A172 (cell line): ENCODE measurements around the gene EPHB1. TPM values are rescaled to one million over a fixed set of nuclear protein-coding genes. Genes with fewer than 3 reads are reported as not detected.
"Not testable (repeated sequence)": the region's sequence is repeated elsewhere in the genome, so short reads cannot be mapped to it uniquely, and the experiment has no call there.

Experiments
- DNase-seq: peaks from one replicate; pipeline ENCODE4 v3.0.0-alpha.2; 2015; ENCODE audit warnings: low spot score
- total RNA-seq: library from RNA; depleted of rRNA; stranded (reverse); fragments of >200 nt; shearing (Covaris generic); gene quantifications from 2 replicates; pipeline ENCODE4 v1.2.3, GENCODE V29; 2014

The EPHB1 gene
- total RNA-seq, 1 experiment from 2014 or later, result not detected

DNA sequence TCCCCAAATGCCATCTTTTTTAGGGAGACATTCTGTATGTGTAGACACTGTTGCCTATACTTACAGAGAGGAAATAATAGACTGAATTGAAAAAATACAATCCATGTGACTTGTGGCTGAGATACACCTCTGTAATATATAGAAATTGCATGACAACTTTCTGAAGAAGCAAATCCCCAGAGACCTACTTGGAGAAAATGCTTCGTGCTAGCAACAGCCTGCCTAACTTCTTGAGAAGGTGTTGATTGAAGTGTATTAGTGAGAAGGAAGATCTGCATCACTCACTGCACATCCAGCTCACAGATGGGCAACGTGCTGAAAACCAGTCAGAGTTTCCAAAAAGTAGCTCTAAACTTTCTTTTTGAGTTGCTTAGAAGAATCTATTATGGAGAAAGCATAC is 404.1 kb downstream of the EPHB1 start:
- DNase-seq, result no peak

DNA sequence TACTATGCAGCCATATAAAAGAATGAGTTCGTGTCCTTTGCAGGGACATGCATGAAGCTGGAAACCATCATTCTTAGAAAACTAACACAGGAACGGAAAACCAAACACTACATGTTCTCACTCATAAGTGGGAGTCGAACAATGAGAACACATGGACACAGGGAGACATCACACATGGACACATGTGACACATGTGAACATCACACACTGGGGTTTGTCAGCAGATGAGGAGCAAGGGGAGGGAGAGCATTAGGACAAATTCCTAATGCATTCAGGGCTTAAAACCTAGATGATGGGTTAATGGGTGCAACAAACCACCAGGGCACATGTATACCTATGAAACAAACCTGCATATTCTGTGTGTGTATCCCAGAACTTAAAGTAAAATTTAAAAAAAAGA is 408.0 kb downstream of the EPHB1 start:
- no peak for DNase-seq

DNA sequence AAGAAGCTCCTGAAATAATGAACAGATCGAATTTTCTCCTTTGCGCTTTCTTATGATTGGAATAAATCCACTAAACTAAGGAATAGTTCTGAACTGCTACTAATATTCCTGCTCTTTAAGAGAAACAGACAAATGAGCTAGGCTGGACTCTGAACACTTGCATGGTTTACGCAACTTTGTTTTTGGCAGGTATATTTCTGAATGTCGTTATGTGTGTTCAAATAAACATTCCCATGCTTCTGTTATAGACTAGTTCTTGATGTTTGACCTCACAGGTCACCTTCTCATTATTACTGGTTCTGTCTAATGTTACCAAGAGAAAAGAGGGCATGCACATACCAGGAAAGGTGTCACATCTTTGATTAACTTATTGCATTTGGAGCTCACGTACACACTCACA is 418.2 kb downstream of the EPHB1 start:
- DNase-seq, result no peak

- DNase-seq, result no peak
These were observed 418.8 kb downstream of the EPHB1 start for GRCh38 chr3:135213822-135214221.

GRCh38 chr3:135214400-135214799 is 419.3 kb downstream of the EPHB1 start:
- no peak for DNase-seq

- DNase-seq, result no peak
These were observed 420.5 kb downstream of the EPHB1 start for GRCh38 chr3:135215516-135215915.

DNA sequence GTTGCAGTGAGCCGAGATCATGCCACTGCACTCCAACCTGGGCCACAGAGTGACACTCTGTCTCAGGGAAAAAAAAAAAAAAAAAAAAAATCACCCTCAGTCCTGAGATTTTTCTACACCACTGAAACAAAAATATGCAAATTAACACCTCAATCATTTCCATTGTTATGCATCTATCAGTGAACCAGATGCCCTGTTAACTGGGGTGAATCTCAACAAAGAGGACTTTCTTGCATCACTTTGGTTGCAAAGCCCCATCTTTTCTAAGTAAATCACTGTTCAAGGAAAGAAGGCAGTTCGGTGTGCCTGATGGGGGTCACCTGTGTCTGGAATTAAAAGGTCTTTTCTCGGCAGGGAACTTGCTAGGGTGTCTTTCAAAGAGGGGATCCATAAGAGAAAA is 421.6 kb downstream of the EPHB1 start:
- no peak for DNase-seq

DNA sequence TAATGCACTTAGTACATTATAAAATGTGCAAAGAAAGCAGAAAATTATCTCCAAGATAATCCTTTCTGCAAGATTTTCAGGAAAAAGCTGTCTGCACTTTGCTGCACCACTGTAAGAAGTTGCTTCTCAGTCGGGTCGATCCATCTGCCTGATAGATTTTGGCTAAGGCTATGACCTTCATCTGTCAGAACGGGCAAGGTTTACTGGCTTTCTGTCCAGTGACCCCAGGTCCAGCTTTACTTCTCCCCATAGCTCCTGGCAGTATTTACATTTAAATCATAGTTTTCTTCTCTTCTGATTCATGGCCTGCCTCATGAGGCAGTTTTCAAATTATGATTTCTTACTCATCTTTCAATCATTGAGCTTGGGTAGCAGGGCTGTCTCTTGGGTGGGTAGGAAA is 422.7 kb downstream of the EPHB1 start:
- DNase-seq, result no peak

GRCh38 chr3:135218304-135218703 is 423.2 kb downstream of the EPHB1 start:
- DNase-seq, result no peak

DNA sequence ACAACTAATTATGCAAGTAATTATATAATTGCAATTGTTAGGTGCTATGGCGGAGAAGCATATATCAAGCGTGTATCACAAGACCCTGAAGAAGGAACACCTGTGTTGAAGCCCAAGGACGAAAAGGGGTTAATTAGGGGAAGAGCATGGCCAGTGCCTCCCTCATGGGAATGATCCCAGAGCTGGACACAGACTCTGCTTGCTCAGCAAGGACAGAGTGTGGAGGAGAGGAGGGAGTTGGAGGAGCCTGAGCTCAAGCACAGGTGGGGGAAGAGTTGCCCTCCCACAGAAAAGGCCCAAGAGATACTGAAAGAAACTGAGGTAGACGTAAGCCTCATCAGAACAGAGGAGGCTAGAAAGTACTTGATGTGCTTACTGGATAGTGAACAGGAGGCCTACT is 423.7 kb downstream of the EPHB1 start:
- DNase-seq, result no peak

GRCh38 chr3:135224815-135225362 is 429.8 kb downstream of the EPHB1 start:
- no peak for DNase-seq

- DNase-seq, result no peak
These were observed 431.0 kb downstream of the EPHB1 start for GRCh38 chr3:135226057-135226456.

- DNase-seq, result no peak
These were observed 433.1 kb downstream of the EPHB1 start for GRCh38 chr3:135228201-135228600.

GRCh38 chr3:135229018-135229495 is 434.0 kb downstream of the EPHB1 start:
- DNase-seq, result no peak

DNA sequence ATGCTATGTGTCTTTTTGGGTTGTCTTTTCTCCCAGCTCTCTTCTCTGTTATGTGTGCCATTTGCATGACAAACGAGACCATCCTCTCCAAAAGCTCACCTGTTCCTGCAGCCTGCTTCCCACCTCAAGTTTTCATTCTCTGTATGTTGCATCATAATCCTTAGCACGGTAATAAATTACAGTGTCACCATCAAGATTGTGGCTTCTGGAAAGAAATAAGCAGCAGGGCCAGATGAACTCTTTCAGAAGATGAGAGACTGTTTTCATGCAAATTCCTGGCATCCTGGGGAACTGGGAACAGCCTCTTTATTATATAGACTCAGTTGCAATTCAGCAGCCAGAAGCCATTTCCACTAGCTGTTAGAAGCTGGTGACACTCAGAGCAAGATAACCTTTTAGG is 436.7 kb downstream of the EPHB1 start:
- DNase-seq, result no peak

DNA sequence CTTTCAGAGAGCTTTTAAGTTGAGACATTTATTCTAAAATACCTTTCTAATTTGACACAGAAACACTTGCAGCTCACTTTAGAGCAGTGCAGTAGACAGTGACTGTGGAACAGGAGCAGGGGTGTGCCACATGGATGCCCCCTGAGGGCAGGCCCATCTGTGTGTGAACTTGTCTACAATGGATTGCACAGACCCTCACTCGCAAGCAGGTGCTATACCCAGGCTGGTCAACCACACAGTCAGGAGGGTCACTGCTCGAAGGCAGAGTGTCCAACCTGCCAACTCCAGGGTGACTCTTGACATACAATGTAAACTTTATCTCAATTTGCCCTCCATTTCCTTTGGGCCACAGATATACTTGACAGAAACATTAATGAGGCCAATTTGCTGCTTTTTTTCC is 437.2 kb downstream of the EPHB1 start:
- no peak for DNase-seq

- DNase-seq, result not testable (repeated sequence)
These were observed 438.4 kb downstream of the EPHB1 start for GRCh38 chr3:135233476-135233875.

GRCh38 chr3:135235541-135235940 is 440.5 kb downstream of the EPHB1 start:
- DNase-seq, result no peak

DNA sequence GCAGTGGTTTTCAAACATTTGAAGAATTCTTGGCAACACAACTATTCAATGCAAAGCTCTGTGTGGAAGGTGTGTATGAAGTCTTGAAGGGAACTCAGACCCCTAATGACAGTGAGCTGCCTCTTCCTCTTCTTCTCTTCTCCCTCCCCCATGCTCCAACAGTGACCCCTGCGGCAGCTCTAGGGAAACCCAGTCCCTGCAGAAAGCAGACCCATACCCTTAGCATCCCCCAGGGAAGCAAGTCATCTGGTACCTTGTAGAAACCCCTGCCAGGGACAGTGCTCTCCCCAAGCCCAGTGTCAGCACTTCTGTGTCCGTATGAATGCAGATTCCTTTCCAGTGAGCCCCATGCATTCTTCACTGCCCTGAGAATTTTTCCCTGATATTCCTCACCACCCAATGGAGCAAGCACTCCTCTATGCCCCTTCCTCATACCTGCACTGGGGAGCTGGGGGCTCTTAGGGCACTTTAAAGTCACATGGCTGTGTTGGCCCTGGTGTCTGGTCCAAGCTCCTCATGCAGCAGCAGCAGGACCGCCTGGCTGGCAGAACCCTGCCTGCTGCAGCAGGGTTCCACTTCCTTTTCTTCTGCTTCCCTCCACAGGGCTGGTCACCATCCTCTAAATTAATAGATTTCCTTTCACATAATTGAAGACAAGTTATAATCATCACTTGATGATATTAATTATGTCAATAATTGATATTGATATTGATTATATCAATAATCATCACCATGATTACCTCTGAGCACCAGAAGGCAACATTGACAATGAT is 442.5 kb downstream of the EPHB1 start:
- no peak for DNase-seq

DNA sequence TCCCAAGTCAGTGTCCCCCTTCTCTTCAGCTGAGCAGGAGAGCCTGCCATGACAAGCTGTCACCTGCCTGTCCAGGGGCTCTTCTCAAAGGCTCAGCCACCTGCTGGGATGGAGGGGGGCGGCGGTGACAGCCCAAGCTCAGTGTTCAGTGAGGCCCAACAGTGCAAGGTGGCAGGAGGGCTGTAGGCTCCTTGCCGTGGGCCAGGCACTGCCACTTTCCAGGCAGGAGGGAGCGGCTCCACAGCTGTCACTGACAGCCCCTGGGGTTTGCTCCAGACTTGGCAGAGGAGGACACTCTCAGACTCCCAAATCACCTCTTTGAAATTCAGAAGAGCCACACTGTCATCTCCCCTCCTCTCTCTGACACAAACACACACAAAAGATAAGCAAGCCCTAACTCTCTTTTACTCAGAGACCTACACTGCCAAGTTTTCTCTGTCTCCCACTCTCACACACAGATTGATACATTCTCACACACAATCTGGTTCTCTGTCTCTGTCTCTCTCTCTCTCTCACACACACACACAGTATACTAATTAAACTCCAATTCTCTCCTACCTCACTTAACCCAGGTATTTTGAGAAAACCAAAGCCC is 443.3 kb downstream of the EPHB1 start:
- no peak for DNase-seq

DNA sequence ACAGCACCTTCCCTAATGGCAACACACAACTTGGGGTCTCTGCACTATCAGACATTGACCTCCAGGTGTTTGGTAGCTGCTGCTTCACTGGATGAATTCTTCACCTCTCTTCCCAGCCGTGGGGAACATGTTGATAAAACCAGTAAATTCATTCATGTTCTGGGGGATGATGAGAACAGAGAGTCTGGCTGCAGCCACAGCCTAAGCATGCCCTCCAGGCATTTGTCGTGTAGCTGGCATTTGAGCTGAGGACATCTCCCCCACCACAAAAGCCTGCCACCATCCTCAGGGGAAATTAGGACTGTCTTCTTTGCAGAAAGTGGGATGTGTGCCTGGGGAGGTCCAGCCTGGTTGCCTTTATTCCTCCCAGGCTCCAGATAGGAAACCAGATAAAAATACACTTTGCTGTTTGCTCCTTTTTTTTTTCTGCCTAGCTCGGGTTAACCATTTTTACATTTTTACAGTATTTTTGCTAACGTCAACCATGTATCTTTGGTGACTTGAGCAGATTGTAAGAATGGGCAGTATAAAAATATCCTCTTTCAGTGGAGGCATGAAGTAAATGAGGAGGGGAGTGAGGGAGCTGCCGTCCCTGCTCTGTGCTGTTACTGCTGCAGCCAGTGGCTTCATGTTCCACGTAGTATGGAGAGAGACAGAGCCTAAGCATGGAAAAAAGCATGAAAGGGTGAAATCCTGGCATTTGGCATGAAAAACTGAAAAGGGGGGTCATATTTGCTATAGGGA is 444.0 kb downstream of the EPHB1 start:
- no peak for DNase-seq

GRCh38 chr3:135239615-135239884 is 444.5 kb downstream of the EPHB1 start:
- DNase-seq, result no peak

- no peak for DNase-seq
These were observed 445.4 kb downstream of the EPHB1 start for GRCh38 chr3:135240426-135240825.
